ENCODE data around the gene ABCF2. TPM values are rescaled to one million over a fixed set of nuclear protein-coding genes. Genes with fewer than 3 reads are reported as not detected.

ABCF2 gene
- total and polyA plus RNA-seq, 2 donors from 2014 or later, result 22.5 to 30.8 TPM

GRCh38 chr7:151175047-151175792 is 51.8 kb downstream of the ABCF2 start:
- no peak overlapping the region for H3K9ac ChIP-seq (ENCODE audit: low read length in 3 of 3)
- DNase-seq (no peak), FAIRE-seq (no peak)
- intact Hi-C loops (cut with DNase I), result no loop called here
- peaks cover 3% of the 10 kb centered on the region for H3K27me3 ChIP-seq (ENCODE audit: control insufficient read depth, insufficient read depth, low read length)
- H3K36me3 ChIP-seq (ENCODE audit: control insufficient read depth in 2 of 3, insufficient read depth in 3 of 3, low read length in 3 of 3), result no peaks in the 10 kb centered on the region
- no peaks in the 10 kb centered on the region for H3K9me3 ChIP-seq (ENCODE audit: control insufficient read depth in 2 of 3, insufficient read depth in 1 of 3, low read length in 3 of 3)
- no peak overlapping the region for H3K4me3 ChIP-seq (ENCODE audit: low read length in 3 of 3)
- no peak overlapping the region for H3K27ac ChIP-seq (ENCODE audit: low read depth in 2 of 2, low read length in 2 of 2)
- no peak for TF ChIP-seq CTCF (IDR thresholded peaks at IDR 0.05; ENCODE audit: borderline replicate concordance, extremely low read depth, insufficient read depth)
- no peaks in the 10 kb centered on the region for H3K4me1 ChIP-seq (ENCODE audit: control insufficient read depth in 2 of 3, insufficient read depth in 2 of 3, low read depth in 1 of 3, low read length in 3 of 3)

GRCh38 chr7:151174246-151175046 is 52.6 kb downstream of the ABCF2 start:
- intact Hi-C loops (cut with DNase I), result no loop called here
- no peak for FAIRE-seq
- H3K9ac ChIP-seq (ENCODE audit: low read length in 3 of 3), result no peak overlapping the region

GRCh38 chr7:151173386-151174245 is 53.4 kb downstream of the ABCF2 start:
- FAIRE-seq (no peak), DNase-seq (no peak)
- Histone ChIP-seq H3K27ac (ENCODE audit: low read depth in 2 of 2, low read length in 2 of 2) (no peak overlapping the region), H3K36me3 (ENCODE audit: control insufficient read depth in 2 of 3, insufficient read depth in 3 of 3, low read length in 3 of 3) (no peaks in the 10 kb centered on the region), H3K27me3 (ENCODE audit: control insufficient read depth, insufficient read depth, low read length) (peaks cover 18% of the 10 kb centered on the region), H3K9ac (ENCODE audit: low read length in 3 of 3) (no peak overlapping the region), H3K4me3 (ENCODE audit: low read length in 3 of 3) (no peak overlapping the region), H3K9me3 (ENCODE audit: control insufficient read depth in 2 of 3, insufficient read depth in 1 of 3, low read length in 3 of 3) (no peaks in the 10 kb centered on the region), H3K4me1 (ENCODE audit: control insufficient read depth in 2 of 3, insufficient read depth in 2 of 3, low read depth in 1 of 3, low read length in 3 of 3) (no peaks in the 10 kb centered on the region)
- intact Hi-C loops (cut with DNase I), result no loop called here
- no peak for TF ChIP-seq CTCF (IDR thresholded peaks at IDR 0.05; ENCODE audit: borderline replicate concordance, extremely low read depth, insufficient read depth)

More at GRCh38 chr7:151174246-151175046, 52.6 kb downstream of the ABCF2 start:
- no peaks in the 10 kb centered on the region for H3K36me3 ChIP-seq (ENCODE audit: control insufficient read depth in 2 of 3, insufficient read depth in 3 of 3, low read length in 3 of 3)
- peak in 4 of 5 donors; percentile 72 to 82 (median 74) for DNase-seq
- H3K9me3 ChIP-seq (ENCODE audit: control insufficient read depth in 2 of 3, insufficient read depth in 1 of 3, low read length in 3 of 3), result no peaks in the 10 kb centered on the region
- no peak overlapping the region for H3K27ac ChIP-seq (ENCODE audit: low read depth in 2 of 2, low read length in 2 of 2)
- H3K27me3 ChIP-seq (ENCODE audit: control insufficient read depth, insufficient read depth, low read length), result peaks cover 10% of the 10 kb centered on the region
- no peak for TF ChIP-seq CTCF (IDR thresholded peaks at IDR 0.05; ENCODE audit: borderline replicate concordance, extremely low read depth, insufficient read depth)
- no peak overlapping the region for H3K4me3 ChIP-seq (ENCODE audit: low read length in 3 of 3)
- H3K4me1 ChIP-seq (ENCODE audit: control insufficient read depth in 2 of 3, insufficient read depth in 2 of 3, low read depth in 1 of 3, low read length in 3 of 3), result no peaks in the 10 kb centered on the region

All from kidney (tissue), 14 donors.